HepG2 (cell line): Measurements from ENCODE around the gene GCLC. TPM values are rescaled to one million over a fixed set of nuclear protein-coding genes. Genes with fewer than 3 reads are reported as not detected.
"Not testable (repeated sequence)": the region's sequence is repeated elsewhere in the genome, so short reads cannot be mapped to it uniquely, and the experiment has no call there.

Experiments used
- ATAC-seq: fragments of 200-7000 bp; cut with Tn5 transposase; 3 replicates; pipeline ENCODE4 v1.9.1; 2020; ENCODE audit warnings: mild to moderate bottlenecking, moderate library complexity
- BruUV-seq: library from RNA; stranded (reverse); fragments of 400-500 nt; replicated peaks from 2 replicates; lab custom pipeline; 2021; lab: Mats Ljungman, UMichigan
- CTCF ChIA-PET: fragments of 300-600 bp; formaldehyde crosslinking; extraction: SDS; loops from one replicate; lab custom pipeline; 2021; ENCODE audit warnings: low total read pairs, inconsistent platforms, low intra/inter-chr PET ratio; lab: Yijun Ruan, JAX
- POLR2A ChIA-PET: fragments of 350-600 bp; sonication (Branson Sonifier 250); formaldehyde crosslinking; loops from one replicate; lab custom pipeline; 2020; ENCODE audit warnings: antibody characterized with exemption, inconsistent platforms; lab: Yijun Ruan, JAX
- DNase-seq: peaks from one replicate; pipeline ENCODE4 v3.0.0-alpha.2; 2015; ENCODE audit warnings: low spot score
- FAIRE-seq: peaks from 3 replicates; lab custom pipeline; 2011; peaks lifted over from hg19 to GRCh38; lab: Jason Lieb, UNC
- H2AFZ ChIP-seq: one replicate; pipeline ENCODE4 v1.6.1; 2011; ENCODE audit warnings: low read length, inconsistent platforms
- H3K27ac ChIP-seq: fragments of 300-600 bp; 3 replicates; pipeline ENCODE4 v1.8.0; 2011; ENCODE audit warnings: mixed run types, mild to moderate bottlenecking, mixed read lengths, low read length, inconsistent platforms; ENCODE audit not compliant: insufficient read depth; ENCODE audit errors: extremely low read length
- H3K27me3 ChIP-seq, 2 experiments: fragments of 200-600 bp in 1 of 2; 2 replicates in 1 of 2; 3 replicates in 1 of 2; pipeline versions ENCODE4 v1.6.0 to v1.8.0; 2011; ENCODE audit warnings: low read length in 2 of 2, mild to moderate bottlenecking in 2 of 2, moderate library complexity in 2 of 2, inconsistent platforms in 1 of 2; ENCODE audit not compliant: insufficient read depth in 2 of 2, control insufficient read depth in 1 of 2
- H3K36me3 ChIP-seq, 2 experiments: fragments of 200-600 bp in 1 of 2; replicated peaks in 1 of 2; 2 replicates in 1 of 2; 3 replicates in 1 of 2; pipeline versions ENCODE4 v1.5.1 to v1.8.0; 2011; ENCODE audit warnings: low read length in 2 of 2, inconsistent platforms in 1 of 2; ENCODE audit not compliant: insufficient read depth in 2 of 2, control insufficient read depth in 1 of 2
- H3K4me1 ChIP-seq: 2 replicates; pipeline ENCODE4 v1.5.1; 2012; ENCODE audit warnings: low read length, inconsistent platforms; ENCODE audit not compliant: insufficient read depth
- H3K4me2 ChIP-seq: 2 replicates; pipeline ENCODE4 v1.6.0; 2011; ENCODE audit warnings: low read depth, low read length, inconsistent platforms
- H3K4me3 ChIP-seq, 3 experiments: fragments of 200-600 bp in 1 of 3; sonication (generic), shearing (Covaris generic) in 1 of 3; replicated peaks in 1 of 3; 2 replicates each; pipeline ENCODE4 v1.5.1; 2011 to 2016; ENCODE audit warnings: low read length in 3 of 3, inconsistent platforms in 2 of 3, low read depth in 2 of 3, mild to moderate bottlenecking in 2 of 3, control low read depth in 1 of 3, mixed read lengths in 1 of 3; ENCODE audit not compliant: insufficient read depth in 1 of 3
- H3K79me2 ChIP-seq: one replicate; pipeline ENCODE4 v1.6.1; 2011; ENCODE audit warnings: low read length, inconsistent platforms; ENCODE audit not compliant: insufficient read depth
- H3K9ac ChIP-seq: 2 replicates; pipeline ENCODE4 v1.6.0; 2011; ENCODE audit warnings: mild to moderate bottlenecking, low read depth, low read length, inconsistent platforms; ENCODE audit not compliant: insufficient read depth
- H3K9me3 ChIP-seq: 2 replicates; pipeline ENCODE4 v1.5.1; 2012; ENCODE audit warnings: mild to moderate bottlenecking, low read length
- H4K20me1 ChIP-seq: 2 replicates; pipeline ENCODE4 v1.6.0; 2011; ENCODE audit warnings: inconsistent platforms, mild to moderate bottlenecking, low read length, moderate library complexity; ENCODE audit not compliant: insufficient read depth
- ZBTB33 ChIP-seq: sonication (generic); formaldehyde crosslinking; IDR thresholded peaks from 2 replicates; pipeline ENCODE4 v1.4.0; 2020; ENCODE audit warnings: missing genetic modification reagents
- ZMYM4 ChIP-seq: sonication (generic); formaldehyde crosslinking; IDR thresholded peaks from 2 replicates; pipeline ENCODE4 v1.8.1; 2023; ENCODE audit warnings: mild to moderate bottlenecking, missing genetic modification reagents
- ZNF430 ChIP-seq: sonication (generic); formaldehyde crosslinking; IDR thresholded peaks from 2 replicates; pipeline ENCODE4 v1.9.0; 2021; ENCODE audit warnings: mild to moderate bottlenecking, missing genetic modification reagents
- ZSCAN5A ChIP-seq: sonication (generic); formaldehyde crosslinking; IDR thresholded peaks from 2 replicates; pipeline ENCODE4 v1.8.0; 2022; ENCODE audit warnings: mild to moderate bottlenecking, missing genetic modification reagents, borderline replicate concordance
- WGBS: methylation state at CpG from one replicate; pipeline ENCODE4 v1.1.6; 2017; ENCODE audit warnings: low lambda C conversion rate; 5-methylcytosine and 5-hydroxymethylcytosine counted together
- in situ Hi-C: cut with HindIII; loops from 2 replicates; pipeline ENCODE4 v1.10.0; 2017; ENCODE audit warnings: low pct_unique_long_range_greater_than_20kb; ENCODE audit not compliant: extremely low pct_ligation_motif_present
- intact Hi-C: fragments of 100-400 bp; cut with micrococcal nuclease; formaldehyde crosslinking; loops from one replicate; pipeline ENCODE4 v1.10.0; 2022; ENCODE audit not compliant: unreplicated experiment
- polyA plus RNA-seq, 8 experiments: library from polyadenylated mRNA; depleted of rRNA in 3 of 8; stranded (reverse) in 7 of 8; unstranded in 1 of 8; fragments of >200 nt; fragmentation: Illumina TruSeq in 4 of 8; extraction: Trizol in 4 of 8; gene quantifications; 2 replicates each; pipeline versions ENCODE4 v1.2.1 to v1.2.3, GENCODE V29; 2011 to 2016; ENCODE audit warnings: low read depth in 4 of 8, missing spikeins in 1 of 8, mixed read lengths in 1 of 8; ENCODE audit not compliant: insufficient read depth in 1 of 8
- total RNA-seq, 5 experiments: library from RNA; depleted of rRNA; stranded (reverse); fragments of >200 nt; fragmentation: Illumina TruSeq; extraction: Trizol; gene quantifications; 2 replicates each; pipeline ENCODE4 v1.2.3, GENCODE V29; 2016; ENCODE audit warnings: low read depth in 1 of 5

GCLC gene
- total and polyA plus RNA-seq, 2 of the 13 experiments (the other 11 are each of a cell fraction or from before 2014, with no cell fraction given): 35.3 to 84.6 TPM

- FAIRE-seq, CTCF ChIA-PET, H3K9ac ChIP-seq, ATAC-seq, H3K4me1 ChIP-seq, H3K4me3 ChIP-seq, BruUV-seq, H3K36me3 ChIP-seq, DNase-seq, intact Hi-C loops, POLR2A ChIA-PET, H3K27ac ChIP-seq, H4K20me1 ChIP-seq: not testable (repeated sequence)
- peaks cover 29% of the 10 kb centered on the region for H3K9me3 ChIP-seq
- peak; percentile 90; the same call in 1 of the 2 replicates for TF ChIP-seq ZSCAN5A
- TF ChIP-seq ZMYM4 (CRISPR knock-in tag): 0 out of 2 replicates have a peak, but pooled peaks have one; percentile 5
- peak; percentile 86 for TF ChIP-seq ZNF430
- TF ChIP-seq, all 625 proteins: peak for 3; not testable (repeated sequence) for 622
- H3K79me2 ChIP-seq, H3K4me2 ChIP-seq, H2AFZ ChIP-seq, in situ Hi-C loops, H3K27me3 ChIP-seq: not testable (repeated sequence)
- WGBS: 25% methylated on average over 3 of the region's 3 CpGs
Measured at GRCh38 chr6:53553600-53553999, 8.7 kb upstream of the GCLC start.

GRCh38 chr6:53551681-53552080 lies 6.8 kb upstream of the GCLC start:
- H3K27me3 ChIP-seq, in situ Hi-C loops, H3K36me3 ChIP-seq, CTCF ChIA-PET, DNase-seq, H2AFZ ChIP-seq, H4K20me1 ChIP-seq, H3K9ac ChIP-seq, H3K4me2 ChIP-seq, intact Hi-C loops, H3K79me2 ChIP-seq, BruUV-seq, H3K4me3 ChIP-seq, POLR2A ChIA-PET, FAIRE-seq, ATAC-seq, H3K27ac ChIP-seq: not testable (repeated sequence)
- Histone ChIP-seq H3K4me1 (peaks cover 13% of the 10 kb centered on the region), H3K9me3 (peaks cover 15% of the 10 kb centered on the region)
- TF ChIP-seq ZBTB33 (CRISPR knock-in tag): peak; percentile 12; the same call in 1 of the 2 replicates
- 45% methylated on average over 7 of the region's 7 CpGs for WGBS
